Gastrocnemius medialis (tissue), 4 donors: ENCODE data around the gene BEND6. TPM values are rescaled to one million over a fixed set of nuclear protein-coding genes. Genes with fewer than 3 reads are reported as not detected.

Source experiments
- ATAC-seq, 2 donors: fragments of 150-250 bp; one replicate each; pipeline ENCODE4 v1.9.1; 2016
- DNase-seq, 2 donors: peaks; one replicate each; pipeline ENCODE4 v3.0.0-alpha.2; 2019
- H3K27ac ChIP-seq, 4 donors: fragments of 200-600 bp; sonication (generic); 1 replicate in 1 of 4; 2 replicates in 3 of 4; pipeline ENCODE4 v1.5.1; 2016 to 2018; ENCODE audit warnings: mild to moderate bottlenecking in 2 of 4, moderate library complexity in 1 of 4
- H3K27me3 ChIP-seq, 3 donors: fragments of 200-600 bp; sonication (generic) in 2 of 3; 1 replicate in 1 of 3; 2 replicates in 2 of 3; pipeline versions ENCODE4 v1.5.1 to v1.6.0; 2016 to 2019; ENCODE audit warnings: mild to moderate bottlenecking in 1 of 3, moderate library complexity in 1 of 3
- H3K36me3 ChIP-seq, 2 donors: fragments of 200-600 bp; sonication (generic) in 1 of 2; one replicate each; pipeline ENCODE4 v1.5.1; 2017 to 2018
- H3K4me1 ChIP-seq, 2 donors: fragments of 200-600 bp; sonication (generic) in 1 of 2; one replicate each; pipeline ENCODE4 v1.5.1; 2016 to 2017; ENCODE audit warnings: mild to moderate bottlenecking in 2 of 2
- H3K4me3 ChIP-seq, 4 donors: fragments of 200-600 bp; sonication (generic) in 3 of 4; 1 replicate in 1 of 4; 2 replicates in 3 of 4; pipeline ENCODE4 v1.5.1; 2016 to 2019; ENCODE audit warnings: mild to moderate bottlenecking in 2 of 4
- H3K9me3 ChIP-seq, 3 donors: fragments of 200-600 bp; sonication (generic) in 2 of 3; 1 replicate in 1 of 3; 2 replicates in 2 of 3; pipeline ENCODE4 v1.5.1; 2016 to 2019
- CTCF ChIP-seq, 5 experiments: fragments of 450-650 bp in 3 of 5; fragments of 200-600 bp in 2 of 5; sonication (generic) in 2 of 5; IDR thresholded peaks in 4 of 5; conservative IDR thresholded peaks in 1 of 5; 1 replicate in 4 of 5; 2 replicates in 1 of 5; pipeline ENCODE4 v1.5.1; 2016 to 2019; ENCODE audit warnings: antibody characterized with exemption in 5 of 5, mild to moderate bottlenecking in 3 of 5, moderate library complexity in 3 of 5
- POLR2A ChIP-seq, 2 donors: fragments of 450-650 bp; IDR thresholded peaks; one replicate each; pipeline ENCODE4 v1.6.1; 2017; ENCODE audit warnings: antibody characterized with exemption in 2 of 2, mild to moderate bottlenecking in 2 of 2, moderate library complexity in 2 of 2
- in situ Hi-C, 4 donors: fragments of 200-750 bp; cut with MboI; loops; one replicate each; pipeline versions ENCODE4 v1.15.0 to v1.8.0; 2017; ENCODE audit warnings: low sequenced_read_pairs in 4 of 4
- intact Hi-C: fragments of 100-400 bp; cut with DNase I; formaldehyde crosslinking; loops from one replicate; pipeline ENCODE4 v1.15.1; 2023; ENCODE audit warnings: low total_unique reads
- total RNA-seq, 4 donors: library from RNA; depleted of rRNA; stranded (reverse); fragments of >200 nt; gene quantifications; one replicate each; pipeline versions ENCODE4 v1.1.0 to v1.2.3, GENCODE V29; 2016

The BEND6 gene
- total RNA-seq, 4 donors from 2014 or later, result 0.15 to 0.97 (median 0.56) TPM

GRCh38 chr6:56930846-56931245 is 24.1 kb upstream of the BEND6 start:
- H3K27ac ChIP-seq, result no peak overlapping the region
- no peaks in the 10 kb centered on the region for H3K27me3 ChIP-seq
- DNase-seq (no peak), ATAC-seq (no peak)
- H3K36me3 ChIP-seq, result no peaks in the 10 kb centered on the region
- in situ Hi-C loops, result no loop called here
- no peak overlapping the region for H3K4me3 ChIP-seq
- intact Hi-C loops, result no loop called here
- no peaks in the 10 kb centered on the region for H3K9me3 ChIP-seq
- no peaks in the 10 kb centered on the region for H3K4me1 ChIP-seq
- TF ChIP-seq CTCF (IDR thresholded peaks at IDR 0.05 in 4 of 5, conservative IDR thresholded peaks at IDR 0.05 in 1 of 5) (no peak), POLR2A (IDR thresholded peaks at IDR 0.05) (no peak)

GRCh38 chr6:56932910-56933477 is 21.9 kb upstream of the BEND6 start:
- no peak for ATAC-seq
- DNase-seq, result no peak
- intact Hi-C loops (no loop called here), in situ Hi-C loops (no loop called here)
- Histone ChIP-seq H3K27me3 (no peaks in the 10 kb centered on the region), H3K9me3 (no peaks in the 10 kb centered on the region), H3K4me3 (no peak overlapping the region), H3K36me3 (no peaks in the 10 kb centered on the region), H3K4me1 (no peaks in the 10 kb centered on the region), H3K27ac (no peak overlapping the region)
- TF ChIP-seq POLR2A (IDR thresholded peaks at IDR 0.05) (no peak), CTCF (IDR thresholded peaks at IDR 0.05 in 4 of 5, conservative IDR thresholded peaks at IDR 0.05 in 1 of 5) (no peak)

- in situ Hi-C loops (no loop called here), intact Hi-C loops (no loop called here)
- no peaks in the 10 kb centered on the region for H3K9me3 ChIP-seq
- H3K4me1 ChIP-seq, result no peaks in the 10 kb centered on the region
- H3K27ac ChIP-seq, result no peak overlapping the region
- ATAC-seq, result no peak
- no peaks in the 10 kb centered on the region for H3K27me3 ChIP-seq
- DNase-seq, result no peak
- no peak overlapping the region for H3K4me3 ChIP-seq
- H3K36me3 ChIP-seq, result no peaks in the 10 kb centered on the region
- no peak for TF ChIP-seq POLR2A (IDR thresholded peaks at IDR 0.05)
- no peak for TF ChIP-seq CTCF (IDR thresholded peaks at IDR 0.05 in 4 of 5, conservative IDR thresholded peaks at IDR 0.05 in 1 of 5)
These were observed 21.3 kb upstream of the BEND6 start for GRCh38 chr6:56933650-56934049.

GRCh38 chr6:56934876-56935275 is 20.0 kb upstream of the BEND6 start:
- no peak for ATAC-seq
- DNase-seq, result no peak
- intact Hi-C loops (no loop called here), in situ Hi-C loops (no loop called here)
- no peak for TF ChIP-seq CTCF (IDR thresholded peaks at IDR 0.05 in 4 of 5, conservative IDR thresholded peaks at IDR 0.05 in 1 of 5)
- Histone ChIP-seq H3K9me3 (no peaks in the 10 kb centered on the region), H3K27ac (no peak overlapping the region), H3K4me3 (no peak overlapping the region), H3K4me1 (no peaks in the 10 kb centered on the region), H3K27me3 (no peaks in the 10 kb centered on the region), H3K36me3 (no peaks in the 10 kb centered on the region)

- ATAC-seq (no peak), DNase-seq (no peak)
- H3K4me1 ChIP-seq, result no peaks in the 10 kb centered on the region
- H3K4me3 ChIP-seq, result no peak overlapping the region
- in situ Hi-C loops (no loop called here), intact Hi-C loops (no loop called here)
- no peaks in the 10 kb centered on the region for H3K27me3 ChIP-seq
- peaks cover 0 to 5% (median 0%) of the 10 kb centered on the region in 3 donors for H3K9me3 ChIP-seq
- no peak overlapping the region for H3K27ac ChIP-seq
- TF ChIP-seq CTCF (IDR thresholded peaks at IDR 0.05 in 4 of 5, conservative IDR thresholded peaks at IDR 0.05 in 1 of 5) (no peak), POLR2A (IDR thresholded peaks at IDR 0.05) (no peak)
- no peaks in the 10 kb centered on the region for H3K36me3 ChIP-seq
These were observed 18.4 kb upstream of the BEND6 start for GRCh38 chr6:56936466-56936865.
